RPMI7951 (cell line): Measurements from ENCODE around the gene ALDH6A1. TPM values are rescaled to one million over a fixed set of nuclear protein-coding genes. Genes with fewer than 3 reads are reported as not detected.
"Not testable (repeated sequence)": the region's sequence is repeated elsewhere in the genome, so short reads cannot be mapped to it uniquely, and the experiment has no call there.

Experiments used
- DNase-seq: peaks from one replicate; pipeline ENCODE4 v3.0.0-alpha.2; 2012; ENCODE audit warnings: low read depth
- total RNA-seq: library from RNA; depleted of rRNA; stranded (reverse); fragments of >200 nt; shearing (Covaris generic); gene quantifications from 2 replicates; pipeline ENCODE4 v1.2.3, GENCODE V29; 2014; rRNA removed

The ALDH6A1 gene
- total RNA-seq = 8.9 and 13.7 TPM in 2 replicates

DNA sequence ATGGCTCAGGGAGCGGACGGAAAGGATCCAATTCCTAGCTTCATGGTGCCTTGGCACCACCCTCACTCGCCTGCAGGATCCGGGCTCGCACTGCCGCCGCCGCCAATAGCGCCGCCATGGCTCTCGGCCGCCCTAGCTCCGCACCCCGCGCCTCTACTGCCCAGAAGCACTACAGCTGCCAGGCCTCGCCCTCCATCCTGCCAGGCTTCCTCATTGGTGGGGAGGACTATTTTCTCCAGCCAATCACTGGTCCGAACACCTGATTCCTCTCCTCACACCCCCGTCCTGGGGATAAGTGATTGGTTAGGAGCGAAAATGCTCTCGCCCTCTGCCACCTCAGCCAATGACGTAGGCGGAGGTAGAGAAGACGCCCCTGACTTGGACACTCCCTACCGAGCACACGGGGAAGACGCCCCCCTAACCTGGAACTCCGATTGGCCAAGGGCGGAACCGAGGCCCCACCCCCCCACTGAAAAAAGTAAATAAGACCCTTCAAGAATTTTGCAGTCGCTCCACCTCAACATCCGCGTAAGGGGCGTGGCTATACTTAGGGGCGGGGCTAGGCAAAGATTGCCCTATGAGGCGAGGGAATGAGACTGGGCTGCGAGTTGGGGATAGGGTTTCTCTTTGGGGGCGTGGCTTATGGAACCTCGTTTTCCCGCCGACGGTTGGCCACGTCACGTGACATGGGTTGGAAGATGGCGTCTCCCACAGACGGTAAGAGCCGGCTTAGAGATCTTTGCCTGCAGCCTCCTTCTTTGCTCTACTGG lies at the start of gene ALDH6A1, which contains the start of gene LIN52:
TSS of gene ALDH6A1 (minus strand) at position 177 of the 770 bp plus-strand sequence. CDS start at position 118, 59 bp downstream.
TSS of gene LIN52 (plus strand) at position 680 of the 770 bp plus-strand sequence. CDS start at position 699, 19 bp downstream.
- DNase-seq = peak; percentile 100

DNA sequence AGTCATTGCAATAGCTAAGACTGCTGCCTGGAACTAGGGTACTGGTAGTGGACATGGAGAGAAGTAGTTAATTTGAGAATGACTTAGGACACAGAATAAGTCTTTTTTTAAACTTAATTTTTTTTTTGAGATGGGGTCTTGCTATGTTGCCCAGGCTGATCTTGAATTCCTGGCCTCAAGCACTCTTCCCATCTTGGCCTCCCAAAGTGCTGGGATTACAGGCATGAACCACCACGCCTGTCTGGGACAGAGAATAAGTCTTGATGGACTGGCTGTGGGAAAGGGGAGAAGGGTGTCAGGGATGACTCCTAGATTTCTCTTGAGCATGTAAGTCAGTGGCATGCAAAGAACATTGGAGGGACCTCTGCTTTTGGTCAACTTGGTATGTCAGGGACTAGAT lies 43.4 kb upstream of the ALDH6A1 start:
- DNase-seq = no peak

DNA sequence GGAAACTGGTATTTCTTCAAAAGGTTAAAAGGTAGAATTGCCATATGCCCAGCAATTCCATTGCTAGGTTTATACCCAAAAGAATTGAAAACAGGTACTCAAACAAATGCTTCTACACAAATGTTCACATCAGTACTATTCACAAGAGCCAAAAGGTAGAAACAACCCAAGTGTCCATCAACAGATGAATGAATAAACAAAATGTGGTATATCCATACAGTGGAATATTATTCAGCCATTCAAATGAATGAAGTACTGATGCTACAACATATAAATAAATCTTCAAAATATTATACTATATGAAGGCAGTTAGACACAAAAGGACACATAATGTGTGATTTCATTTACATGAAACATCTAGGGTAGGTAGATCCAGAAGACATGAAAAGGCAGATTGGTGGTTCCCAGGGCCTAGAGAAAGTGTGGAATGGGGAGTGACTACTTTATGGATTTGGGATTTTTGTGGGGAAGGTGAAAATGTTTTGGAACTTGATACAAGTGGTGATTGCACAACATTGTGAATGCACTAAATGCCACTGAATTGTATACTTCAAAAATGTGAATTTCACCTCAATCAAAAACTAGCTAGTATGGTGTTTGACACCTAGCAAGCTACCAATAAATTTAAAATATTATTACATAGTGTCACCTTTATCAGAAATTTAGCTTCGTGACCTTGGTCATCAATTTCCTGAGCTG lies 42.2 kb upstream of the ALDH6A1 start:
- DNase-seq = no peak

DNA sequence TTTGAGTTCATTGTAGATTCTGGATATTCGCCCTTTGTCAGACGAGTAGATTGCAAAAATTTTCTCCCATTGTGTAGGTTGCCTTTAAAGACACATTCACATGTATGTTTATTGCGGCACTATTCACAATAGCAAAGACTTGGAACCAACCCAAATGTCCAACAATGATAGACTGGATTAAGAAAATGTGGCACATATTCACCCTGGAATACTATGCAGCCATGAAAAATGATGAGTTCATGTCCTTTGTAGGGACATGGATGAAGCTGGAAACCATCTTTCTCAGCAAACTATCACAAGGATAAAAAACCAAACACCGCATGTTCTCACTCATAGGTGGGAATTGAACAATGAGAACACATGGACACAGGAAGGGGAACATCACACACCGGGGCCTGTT lies 41.2 kb upstream of the ALDH6A1 start:
- DNase-seq = not testable (repeated sequence)

DNA sequence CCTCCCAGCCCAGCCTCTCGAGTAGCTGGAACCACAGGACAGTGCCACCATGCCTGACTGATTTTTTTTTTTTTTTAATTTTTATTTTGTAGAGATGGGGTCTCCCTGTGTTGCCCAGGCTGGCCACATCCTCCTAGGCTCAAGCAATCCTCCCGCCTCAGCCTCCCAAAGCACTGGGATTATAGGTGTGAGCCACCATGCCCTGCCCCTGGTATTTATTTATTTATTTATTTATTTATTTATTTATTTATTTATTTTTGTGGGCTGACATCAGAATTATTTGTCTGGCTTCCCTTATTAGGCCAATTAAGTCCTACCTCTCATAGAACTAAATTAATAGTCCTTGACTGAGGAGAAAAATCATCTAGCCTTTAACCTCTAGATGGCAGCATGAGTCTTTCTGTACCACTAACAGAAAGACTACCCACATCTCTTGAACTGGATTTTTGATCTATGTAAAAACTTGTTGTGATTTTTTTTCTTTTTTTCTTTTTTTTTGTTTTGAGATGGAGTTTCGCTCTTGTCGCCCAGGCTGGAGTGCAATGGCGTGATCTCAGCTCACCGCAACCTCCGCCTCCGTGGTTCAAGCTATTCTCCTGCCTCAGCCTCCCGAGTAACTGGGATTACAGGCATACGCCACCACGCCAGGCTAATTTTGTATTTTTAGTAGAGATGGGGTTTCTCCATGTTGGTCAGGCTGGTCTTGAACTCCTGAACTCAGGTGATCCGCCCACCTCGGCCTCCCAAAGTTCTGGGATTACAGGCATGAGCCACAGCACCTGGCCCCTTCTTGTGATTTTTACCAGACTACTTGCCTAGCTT lies 27.4 kb upstream of the ALDH6A1 start:
- DNase-seq = peak; percentile 45

DNA sequence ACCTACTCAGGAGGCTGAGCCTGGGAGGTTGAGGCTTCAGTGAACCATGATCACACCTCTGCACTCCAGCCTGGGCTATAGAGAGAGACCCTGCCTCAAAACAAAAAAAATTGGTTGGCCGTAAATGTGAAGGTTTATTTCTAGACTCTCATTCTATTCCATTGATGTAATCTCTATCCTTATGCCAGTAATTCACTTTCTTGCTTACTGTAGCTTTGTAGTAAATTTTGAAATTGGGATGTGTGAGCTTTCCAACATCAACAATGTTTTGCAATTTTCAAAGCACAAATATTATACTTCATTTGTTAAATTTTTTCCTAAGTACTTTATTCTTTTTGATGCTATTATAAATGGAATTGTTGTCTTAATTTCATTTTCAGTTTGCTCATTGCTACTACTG lies 25.1 kb upstream of the ALDH6A1 start:
- no peak for DNase-seq

DNA sequence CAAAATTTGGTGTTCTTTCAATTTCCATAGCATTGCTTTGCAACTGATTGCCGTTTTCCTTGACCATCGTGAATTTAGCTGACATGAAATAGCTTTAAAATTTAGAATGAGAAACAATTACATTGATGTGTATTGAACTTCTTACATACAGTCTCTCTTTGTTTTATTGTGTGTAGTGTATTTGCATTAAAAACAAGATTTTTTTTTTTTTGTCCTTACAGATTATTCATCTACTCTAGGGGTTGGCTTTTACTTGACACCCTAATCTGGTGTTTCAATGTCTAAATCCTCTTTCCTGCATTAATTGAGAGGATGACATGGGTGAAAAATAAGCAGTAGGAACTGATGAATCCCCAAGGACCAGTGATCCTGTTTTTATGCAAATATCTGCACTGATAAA lies 21.1 kb upstream of the ALDH6A1 start:
- no peak for DNase-seq

DNA sequence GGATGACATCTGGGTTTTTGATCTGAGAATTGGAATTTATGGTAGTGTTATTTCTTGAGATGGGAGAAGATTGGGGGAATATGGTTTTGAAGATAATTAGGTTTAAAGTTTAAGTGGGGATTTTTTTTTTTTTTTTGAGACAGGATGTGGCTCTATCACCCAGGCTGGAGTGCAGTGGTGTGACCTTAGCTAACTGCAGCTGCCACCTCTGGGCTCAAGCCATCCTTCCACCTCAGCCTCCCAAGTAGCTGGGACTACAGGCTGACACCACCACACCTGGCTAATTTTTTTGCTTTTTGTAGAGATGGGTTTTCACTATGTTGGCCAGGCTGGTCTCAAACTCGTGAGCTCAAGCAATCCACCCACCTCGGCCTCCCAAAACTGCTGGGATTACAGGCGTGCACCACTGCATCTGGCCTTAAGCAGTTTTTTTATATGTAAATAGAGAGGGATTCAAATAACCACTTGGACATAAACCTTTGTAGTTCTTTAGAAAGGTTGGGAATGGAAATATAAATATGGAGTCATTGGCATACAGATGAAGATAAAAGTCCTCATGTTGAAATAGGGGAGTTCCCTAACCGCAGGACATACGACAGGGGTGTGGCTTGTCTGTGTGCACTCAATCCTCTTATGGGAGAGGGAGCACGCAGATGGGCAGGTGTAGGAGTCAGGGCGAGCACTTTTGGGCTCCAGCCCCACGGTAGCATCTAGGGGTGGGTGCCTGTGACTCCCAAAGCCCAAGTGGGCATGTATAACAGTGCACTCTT lies 5.2 kb upstream of the ALDH6A1 start:
- DNase-seq = no peak

DNA sequence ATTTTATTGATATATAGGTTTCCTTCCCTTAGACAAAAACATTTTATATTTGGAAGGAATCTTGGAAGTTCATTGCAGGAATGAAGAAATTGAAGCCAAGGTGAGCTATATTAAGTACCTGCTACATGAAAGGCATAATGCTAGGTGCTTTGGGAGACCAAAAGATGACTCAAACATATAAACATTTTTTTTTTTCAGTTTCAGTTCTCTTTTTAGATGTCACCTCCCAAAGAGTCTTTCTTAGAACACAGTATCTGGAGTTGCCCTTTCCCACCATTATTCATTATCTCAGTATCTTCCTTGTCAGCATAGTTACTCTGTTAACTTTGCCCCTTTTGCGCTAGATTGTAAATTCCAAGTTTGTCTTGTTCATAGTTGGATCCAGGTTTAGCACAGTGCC lies 1.6 kb upstream of the ALDH6A1 start:
- DNase-seq = no peak

DNA sequence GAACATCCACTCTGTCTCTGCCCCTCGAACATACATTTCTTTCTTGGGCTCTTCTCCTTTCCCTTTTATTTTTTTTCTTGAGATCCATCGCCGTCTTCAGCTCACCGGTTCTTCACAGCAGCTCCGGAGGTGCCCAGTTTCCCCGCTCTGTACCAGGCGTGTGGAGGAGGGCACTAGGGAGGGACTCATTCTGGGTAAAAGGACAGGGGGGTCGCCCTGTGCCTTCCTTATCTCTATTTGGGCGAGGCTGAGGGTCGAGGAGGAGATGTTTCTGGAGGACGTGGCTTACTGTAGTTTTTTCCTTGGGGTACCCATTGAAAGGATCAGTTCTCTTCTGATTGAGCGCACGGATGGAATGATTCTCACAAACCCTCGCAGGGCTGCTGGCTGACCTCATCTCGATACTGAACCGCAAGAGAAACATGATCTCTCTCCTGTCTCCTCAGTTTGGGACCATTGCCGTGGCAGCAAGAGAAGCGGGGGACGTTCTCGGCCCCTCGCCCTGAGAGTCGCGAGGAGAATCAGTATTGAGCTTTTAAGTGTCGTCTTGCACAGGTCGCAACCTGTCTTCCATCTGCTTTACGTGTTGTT lies 889 bp upstream of the ALDH6A1 start:
- DNase-seq = peak; percentile 53

DNA sequence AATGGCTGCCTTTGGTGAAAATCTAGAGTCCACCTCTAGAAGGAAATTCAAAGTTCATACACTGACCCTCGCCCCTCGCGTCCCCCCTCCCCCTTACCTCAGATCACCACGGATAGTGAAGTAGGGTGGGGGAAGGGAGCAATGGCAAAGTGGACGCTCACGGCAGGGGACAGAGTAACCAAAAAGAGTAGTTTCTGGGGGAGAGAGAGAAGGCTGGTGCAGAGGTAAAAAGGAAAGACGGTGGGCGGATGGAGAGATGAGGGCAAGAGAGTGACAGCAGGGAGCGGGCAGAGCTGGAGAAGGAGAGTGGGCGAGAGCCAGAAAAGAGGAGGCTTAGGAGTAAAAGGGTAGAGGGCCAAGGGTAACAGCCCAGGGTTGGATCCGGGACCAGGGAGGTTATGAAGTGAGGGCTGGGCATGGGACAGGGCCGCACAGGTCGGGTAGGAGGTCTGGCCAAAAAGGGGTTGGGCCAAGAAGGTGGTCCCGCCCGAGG lies 423 bp downstream of the ALDH6A1 start:
- no peak for DNase-seq

DNA sequence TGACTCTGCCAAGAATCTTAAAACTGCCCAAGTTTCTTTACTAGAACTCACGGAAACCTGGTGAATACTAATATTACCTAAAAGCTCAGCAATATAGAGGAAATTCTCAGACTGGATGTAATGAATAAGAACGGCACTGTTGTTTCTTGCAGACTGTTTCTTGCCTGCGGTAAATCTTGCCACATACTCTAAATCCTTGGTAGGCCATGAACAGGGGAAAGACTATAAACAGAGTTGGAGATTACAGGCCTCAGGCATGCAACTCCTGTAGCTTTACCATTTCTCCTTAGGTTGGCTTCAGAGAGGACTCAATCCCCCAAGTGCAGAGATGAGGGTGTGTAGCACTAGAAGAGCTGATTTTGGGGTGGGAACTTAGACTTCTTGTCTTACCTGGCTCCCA lies 1.1 kb downstream of the ALDH6A1 start:
- DNase-seq = no peak

DNA sequence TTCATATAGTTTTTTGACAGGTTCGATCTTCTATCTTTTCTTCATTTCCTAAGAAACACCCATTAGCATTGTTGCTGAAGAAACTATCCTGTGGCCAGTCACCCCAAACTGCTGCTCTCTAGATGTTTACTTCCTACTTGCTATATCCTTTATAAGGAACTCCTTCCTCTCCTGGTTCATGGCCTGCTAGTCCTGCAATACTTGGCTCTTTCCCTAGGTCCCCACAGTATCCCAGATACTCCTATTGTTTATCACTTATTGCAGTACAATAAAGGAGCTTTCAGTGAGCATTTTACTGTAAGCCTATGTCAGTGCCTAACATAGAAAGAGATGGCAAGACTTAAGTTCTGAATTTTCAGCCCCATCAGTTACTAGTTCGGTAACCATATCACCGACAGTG lies 2.8 kb downstream of the ALDH6A1 start:
- DNase-seq = no peak

DNA sequence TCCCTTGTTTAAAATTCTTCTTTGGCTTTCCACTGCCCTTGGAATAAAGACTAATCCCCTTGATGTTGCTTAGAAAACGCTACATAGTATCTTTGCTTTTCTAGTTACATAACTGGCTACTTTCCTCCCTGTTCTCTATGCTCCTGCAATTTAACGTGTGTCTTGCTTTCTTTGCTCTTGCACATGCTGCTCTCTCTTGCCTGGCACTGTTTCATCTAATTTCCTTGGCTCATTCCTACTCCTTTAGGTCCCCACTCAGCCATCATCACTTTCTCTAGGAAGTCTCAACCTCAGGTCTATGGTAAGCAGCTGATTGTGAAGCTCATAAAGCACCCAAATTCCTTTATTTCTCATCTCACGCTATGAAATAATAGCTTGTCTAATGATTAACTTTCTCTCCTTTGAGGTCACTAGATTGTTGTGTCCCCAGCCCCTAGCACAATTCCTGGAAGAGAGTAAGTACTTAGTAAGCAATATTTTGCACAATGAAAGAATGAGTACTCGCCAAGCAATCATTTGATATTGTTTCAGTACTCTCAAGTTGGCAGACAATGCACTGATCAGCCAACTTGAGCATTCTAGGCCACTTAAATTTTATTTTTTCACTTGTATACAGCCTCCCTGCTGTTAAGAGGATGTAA lies 3.3 kb downstream of the ALDH6A1 start:
- no peak for DNase-seq

DNA sequence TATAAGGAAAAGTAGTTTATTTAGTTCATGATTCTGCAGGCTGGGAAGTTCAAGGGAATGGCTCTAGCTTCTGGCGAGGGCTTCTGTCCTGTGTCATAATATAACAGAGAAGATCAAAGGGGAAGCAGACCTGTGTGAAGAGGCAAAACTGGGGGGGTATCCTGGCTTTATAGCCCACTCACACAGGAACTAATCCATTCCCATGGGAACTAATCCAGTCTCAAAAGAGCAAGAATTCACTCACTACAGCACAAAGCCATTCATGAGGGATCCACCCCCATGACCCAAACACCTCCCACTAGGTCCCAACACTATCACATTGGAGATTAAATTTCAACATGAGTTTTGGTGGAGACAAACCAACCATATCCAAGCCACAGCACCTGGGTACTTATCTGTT lies 6.9 kb downstream of the ALDH6A1 start:
- no peak for DNase-seq

DNA sequence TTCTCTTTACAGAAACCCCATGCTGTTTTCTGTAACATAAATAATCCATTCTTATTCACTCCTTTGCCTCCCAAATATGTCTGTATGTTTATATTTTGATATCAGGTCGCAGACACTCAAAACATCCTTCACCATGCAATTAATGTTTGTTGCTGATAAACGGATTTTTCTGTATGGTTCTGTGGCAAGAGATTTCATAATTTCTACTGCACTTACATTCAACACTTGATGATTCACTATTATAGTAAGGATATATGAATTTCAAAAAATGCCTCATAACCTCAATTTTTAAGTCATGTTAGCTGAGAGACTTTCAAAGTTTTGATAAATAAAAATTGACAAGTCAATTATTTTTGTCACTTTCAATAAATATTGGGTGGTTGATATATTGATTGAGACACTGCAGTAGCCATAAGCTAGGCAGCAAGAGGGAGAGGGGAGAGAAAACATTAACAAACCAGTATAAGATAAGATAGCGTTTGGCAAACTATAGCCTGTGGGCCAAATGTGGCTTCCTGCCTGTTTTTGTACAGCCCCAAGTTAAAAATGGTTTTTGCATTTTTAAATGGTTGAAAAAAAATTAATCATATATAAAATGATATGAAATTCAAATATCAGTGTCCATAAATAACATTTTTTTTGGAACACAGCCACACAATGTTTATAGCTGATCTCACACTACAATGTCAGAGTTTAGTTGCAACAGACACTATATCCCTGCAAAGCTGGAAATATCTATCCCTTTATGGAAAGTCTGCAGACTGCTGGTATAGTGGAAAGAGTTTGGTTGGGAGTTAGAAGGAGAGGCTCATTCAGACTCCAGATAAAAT lies 18.3 kb downstream of the ALDH6A1 start:
- DNase-seq = no peak

DNA sequence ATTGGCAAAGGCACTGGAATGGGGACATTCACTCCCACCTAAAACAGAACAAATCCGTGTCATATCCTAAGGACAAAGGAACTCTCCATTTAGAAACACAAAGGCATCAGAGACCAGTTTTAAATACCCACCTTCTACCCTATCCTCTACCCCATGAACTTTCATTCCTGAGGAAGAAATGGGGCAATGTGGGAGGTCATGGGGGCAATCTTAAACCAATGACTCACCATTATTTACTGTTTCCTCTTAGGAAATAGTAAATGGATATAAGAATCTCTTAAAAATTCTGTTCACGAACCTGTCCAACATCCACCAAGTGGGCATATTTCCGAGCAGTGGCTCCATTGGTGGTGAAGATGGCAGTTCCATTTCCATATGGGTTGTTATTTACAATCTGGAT lies 19.4 kb downstream of the ALDH6A1 start:
- no peak for DNase-seq

DNA sequence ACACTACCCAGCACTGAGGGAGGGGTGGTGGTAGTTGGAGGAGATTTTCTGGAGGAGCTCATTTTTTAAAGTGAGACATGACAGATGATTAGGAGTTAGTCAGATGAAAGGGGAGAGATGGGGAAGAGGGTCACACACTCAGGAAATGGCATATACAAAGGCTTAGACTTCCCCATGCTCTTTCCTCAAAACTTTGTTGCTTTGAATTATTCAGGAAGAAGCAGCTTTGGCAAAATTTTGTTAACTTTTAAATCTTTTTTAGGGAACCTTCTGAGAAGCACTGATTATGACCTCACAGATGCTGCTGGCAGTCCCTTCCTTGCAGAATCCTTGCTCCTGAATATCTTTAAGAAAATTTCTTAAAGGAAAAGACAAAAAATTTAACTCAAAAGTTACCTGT lies 19.8 kb downstream of the ALDH6A1 start:
- DNase-seq = no peak

DNA sequence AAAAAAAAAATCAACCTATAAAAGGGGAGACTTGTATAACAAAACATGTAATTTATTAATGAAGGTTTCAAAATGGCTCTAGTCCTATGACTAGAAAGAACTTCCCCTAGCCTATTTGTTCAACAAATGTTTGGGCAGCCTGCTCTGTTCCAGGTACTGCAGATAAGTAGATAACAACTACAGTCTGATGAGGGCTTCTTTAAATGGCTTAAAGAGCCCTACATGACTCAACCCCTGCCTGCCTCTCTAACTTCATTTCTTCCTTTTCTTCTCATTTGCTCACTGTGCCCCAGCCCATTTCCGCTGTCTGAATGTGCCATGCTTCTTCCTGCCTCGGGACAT lies 21.5 kb downstream of the ALDH6A1 start:
- DNase-seq = peak; percentile 12
